ENCODE results near the gene COX4I2.
A peak's percentile ranks its signal among the peaks of the same experiment; 100 is the strongest.

Gene COX4I2

GRCh38 chr20:31604567-31605030 is 33.1 kb upstream of the COX4I2 start:
- Histone ChIP-seq H3K9me3 (ENCODE audit: insufficient read depth, low read length) (no peaks in the 10 kb centered on the region), H3K9ac (ENCODE audit: low read length) (peak overlapping the region; percentile 76), H2AFZ (ENCODE audit: low read depth, low read length) (peak overlapping the region; percentile 42), H3K36me3 (replicated peaks; ENCODE audit: low read depth, low read length) (no peaks in the 10 kb centered on the region), H3K4me3 (ENCODE audit: low read length) (peak overlapping the region; percentile 81), H3K79me2 (ENCODE audit: low read length) (no peaks in the 10 kb centered on the region), H3K4me1 (ENCODE audit: low read length) (peaks cover 24% of the 10 kb centered on the region), H3K27me3 (ENCODE audit: low read depth, low read length) (peaks cover 22% of the 10 kb centered on the region; the same call in 1 of the 2 replicates), H3K4me2 (ENCODE audit: low read length) (peak overlapping the region; percentile 88), H4K20me1 (ENCODE audit: insufficient read depth, low read length) (no peaks in the 10 kb centered on the region), H3K27ac (ENCODE audit: low read length) (peak overlapping the region; percentile 66)
- TF ChIP-seq, protein P1, sequence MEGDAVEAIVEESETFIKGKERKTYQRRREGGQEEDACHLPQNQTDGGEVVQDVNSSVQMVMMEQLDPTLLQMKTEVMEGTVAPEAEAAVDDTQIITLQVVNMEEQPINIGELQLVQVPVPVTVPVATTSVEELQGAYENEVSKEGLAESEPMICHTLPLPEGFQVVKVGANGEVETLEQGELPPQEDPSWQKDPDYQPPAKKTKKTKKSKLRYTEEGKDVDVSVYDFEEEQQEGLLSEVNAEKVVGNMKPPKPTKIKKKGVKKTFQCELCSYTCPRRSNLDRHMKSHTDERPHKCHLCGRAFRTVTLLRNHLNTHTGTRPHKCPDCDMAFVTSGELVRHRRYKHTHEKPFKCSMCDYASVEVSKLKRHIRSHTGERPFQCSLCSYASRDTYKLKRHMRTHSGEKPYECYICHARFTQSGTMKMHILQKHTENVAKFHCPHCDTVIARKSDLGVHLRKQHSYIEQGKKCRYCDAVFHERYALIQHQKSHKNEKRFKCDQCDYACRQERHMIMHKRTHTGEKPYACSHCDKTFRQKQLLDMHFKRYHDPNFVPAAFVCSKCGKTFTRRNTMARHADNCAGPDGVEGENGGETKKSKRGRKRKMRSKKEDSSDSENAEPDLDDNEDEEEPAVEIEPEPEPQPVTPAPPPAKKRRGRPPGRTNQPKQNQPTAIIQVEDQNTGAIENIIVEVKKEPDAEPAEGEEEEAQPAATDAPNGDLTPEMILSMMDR (IDR thresholded peaks at IDR 0.05; ENCODE audit: low read depth, low read length): no peak
- no peak for TF ChIP-seq EZH2phosphoT487 (IDR thresholded peaks at IDR 0.05; ENCODE audit: low read depth)

DNA sequence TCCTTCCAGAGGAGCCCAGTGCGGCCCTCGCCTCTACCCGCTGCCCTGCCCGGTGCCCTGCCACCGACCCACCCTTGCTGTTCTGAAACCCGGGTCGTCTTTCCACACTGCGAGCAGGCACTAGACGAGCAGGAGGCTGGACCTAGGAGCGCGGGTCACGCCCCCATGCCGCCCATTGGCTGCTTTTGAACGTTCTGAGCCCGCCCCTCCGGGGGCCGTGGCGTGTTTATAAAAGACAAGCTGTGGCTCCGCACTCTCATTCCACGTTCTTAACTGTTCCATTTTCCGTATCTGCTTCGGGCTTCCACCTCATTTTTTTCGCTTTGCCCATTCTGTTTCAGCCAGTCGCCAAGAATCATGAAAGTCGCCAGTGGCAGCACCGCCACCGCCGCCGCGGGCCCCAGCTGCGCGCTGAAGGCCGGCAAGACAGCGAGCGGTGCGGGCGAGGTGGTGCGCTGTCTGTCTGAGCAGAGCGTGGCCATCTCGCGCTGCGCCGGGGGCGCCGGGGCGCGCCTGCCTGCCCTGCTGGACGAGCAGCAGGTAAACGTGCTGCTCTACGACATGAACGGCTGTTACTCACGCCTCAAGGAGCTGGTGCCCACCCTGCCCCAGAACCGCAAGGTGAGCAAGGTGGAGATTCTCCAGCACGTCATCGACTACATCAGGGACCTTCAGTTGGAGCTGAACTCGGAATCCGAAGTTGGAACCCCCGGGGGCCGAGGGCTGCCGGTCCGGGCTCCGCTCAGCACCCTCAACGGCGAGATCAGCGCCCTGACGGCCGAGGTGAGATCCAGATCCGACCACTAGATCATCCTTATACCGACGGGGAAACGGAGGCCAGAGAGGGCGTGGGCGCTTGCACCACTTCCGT is 32.4 kb upstream of the COX4I2 start, which contains the start of gene ID1:
ID1 (plus strand) TSS at position 259 of the 871 bp plus-strand sequence; CDS start at position 358, 99 bp downstream.
- Histone ChIP-seq H3K27ac (ENCODE audit: low read length) (peak within 1 kb of the TSS; percentile 66), H3K4me1 (ENCODE audit: low read length) (peaks cover 24% of the 10 kb centered on the region), H3K27me3 (ENCODE audit: low read depth, low read length) (peaks cover 22% of the 10 kb centered on the region; the same call in 1 of the 2 replicates), H4K20me1 (ENCODE audit: insufficient read depth, low read length) (no peaks in the 10 kb centered on the region), H3K9me3 (ENCODE audit: insufficient read depth, low read length) (no peaks in the 10 kb centered on the region), H3K4me2 (ENCODE audit: low read length) (peak within 1 kb of the TSS; percentile 88), H3K9ac (ENCODE audit: low read length) (peak within 1 kb of the TSS; percentile 76), H3K4me3 (ENCODE audit: low read length) (peak within 1 kb of the TSS; percentile 81), H2AFZ (ENCODE audit: low read depth, low read length) (peak within 1 kb of the TSS; percentile 55), H3K36me3 (replicated peaks; ENCODE audit: low read depth, low read length) (no peaks in the 10 kb centered on the region), H3K79me2 (ENCODE audit: low read length) (no peaks in the 10 kb centered on the region)
- no peak for TF ChIP-seq EZH2phosphoT487 (IDR thresholded peaks at IDR 0.05; ENCODE audit: low read depth)
- TF ChIP-seq, protein P1 (IDR thresholded peaks at IDR 0.05; ENCODE audit: low read depth, low read length): no peak

DNA sequence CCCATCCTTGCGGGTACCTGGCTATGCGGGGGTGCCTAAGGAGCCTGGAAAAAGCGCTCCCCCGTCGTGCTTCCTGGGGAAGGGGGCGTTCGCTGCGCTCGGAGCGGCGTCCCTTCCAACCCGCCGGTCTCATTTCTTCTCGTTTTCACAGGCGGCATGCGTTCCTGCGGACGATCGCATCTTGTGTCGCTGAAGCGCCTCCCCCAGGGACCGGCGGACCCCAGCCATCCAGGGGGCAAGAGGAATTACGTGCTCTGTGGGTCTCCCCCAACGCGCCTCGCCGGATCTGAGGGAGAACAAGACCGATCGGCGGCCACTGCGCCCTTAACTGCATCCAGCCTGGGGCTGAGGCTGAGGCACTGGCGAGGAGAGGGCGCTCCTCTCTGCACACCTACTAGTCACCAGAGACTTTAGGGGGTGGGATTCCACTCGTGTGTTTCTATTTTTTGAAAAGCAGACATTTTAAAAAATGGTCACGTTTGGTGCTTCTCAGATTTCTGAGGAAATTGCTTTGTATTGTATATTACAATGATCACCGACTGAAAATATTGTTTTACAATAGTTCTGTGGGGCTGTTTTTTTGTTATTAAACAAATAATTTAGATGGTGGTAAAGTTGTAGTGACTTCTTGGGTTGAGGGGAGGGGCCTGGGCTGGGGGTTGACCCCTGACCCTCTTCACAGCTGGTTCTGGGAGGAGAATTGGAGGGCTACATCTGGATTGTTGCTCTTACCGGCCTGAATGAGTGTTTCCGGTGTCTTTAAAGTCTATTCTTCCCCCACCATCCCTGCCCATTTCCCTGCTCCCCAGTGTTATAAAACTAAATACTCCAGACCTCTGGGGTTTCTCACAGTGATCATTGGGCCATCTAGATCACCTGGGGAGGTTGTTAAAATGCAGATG is 31.6 kb upstream of the COX4I2 start:
- TF ChIP-seq, protein P1 (IDR thresholded peaks at IDR 0.05; ENCODE audit: low read depth, low read length): 0 out of 2 replicates have a peak, but pooled peaks have one; percentile 5
- TF ChIP-seq EZH2phosphoT487 (IDR thresholded peaks at IDR 0.05; ENCODE audit: low read depth): no peak
- peaks cover 22% of the 10 kb centered on the region; the same call in 1 of the 2 replicates for H3K27me3 ChIP-seq (ENCODE audit: low read depth, low read length)
- H3K79me2 ChIP-seq (ENCODE audit: low read length): no peaks in the 10 kb centered on the region
- peak overlapping the region; percentile 88 for H3K4me2 ChIP-seq (ENCODE audit: low read length)
- H2AFZ ChIP-seq (ENCODE audit: low read depth, low read length): peak overlapping the region; percentile 55; the same call in 1 of the 2 replicates
- H3K4me3 ChIP-seq (ENCODE audit: low read length): peak overlapping the region; percentile 81
- H3K27ac ChIP-seq (ENCODE audit: low read length): no peak overlapping the region
- H4K20me1 ChIP-seq (ENCODE audit: insufficient read depth, low read length): no peaks in the 10 kb centered on the region
- H3K9ac ChIP-seq (ENCODE audit: low read length): peak overlapping the region; percentile 61
- H3K4me1 ChIP-seq (ENCODE audit: low read length): peaks cover 24% of the 10 kb centered on the region
- H3K9me3 ChIP-seq (ENCODE audit: insufficient read depth, low read length): no peaks in the 10 kb centered on the region
- H3K36me3 ChIP-seq (replicated peaks; ENCODE audit: low read depth, low read length): no peaks in the 10 kb centered on the region
